ENCODE measurements around the gene NKAIN2. TPM values are rescaled to one million over a fixed set of nuclear protein-coding genes. Genes with fewer than 3 reads are reported as not detected.
"Not testable (repeated sequence)": the region's sequence is repeated elsewhere in the genome, so short reads cannot be mapped to it uniquely, and the experiment has no call there.

The NKAIN2 gene
- total RNA-seq, 1 experiment from 2014 or later = 0.06 TPM

- no peak for DNase-seq (ENCODE audit: low read depth)
Observed at GRCh38 chr6:124490122-124490521, 686.5 kb downstream of the NKAIN2 start.

- DNase-seq (ENCODE audit: low read depth) = no peak
Observed at GRCh38 chr6:124493259-124493658, 689.6 kb downstream of the NKAIN2 start.

DNA sequence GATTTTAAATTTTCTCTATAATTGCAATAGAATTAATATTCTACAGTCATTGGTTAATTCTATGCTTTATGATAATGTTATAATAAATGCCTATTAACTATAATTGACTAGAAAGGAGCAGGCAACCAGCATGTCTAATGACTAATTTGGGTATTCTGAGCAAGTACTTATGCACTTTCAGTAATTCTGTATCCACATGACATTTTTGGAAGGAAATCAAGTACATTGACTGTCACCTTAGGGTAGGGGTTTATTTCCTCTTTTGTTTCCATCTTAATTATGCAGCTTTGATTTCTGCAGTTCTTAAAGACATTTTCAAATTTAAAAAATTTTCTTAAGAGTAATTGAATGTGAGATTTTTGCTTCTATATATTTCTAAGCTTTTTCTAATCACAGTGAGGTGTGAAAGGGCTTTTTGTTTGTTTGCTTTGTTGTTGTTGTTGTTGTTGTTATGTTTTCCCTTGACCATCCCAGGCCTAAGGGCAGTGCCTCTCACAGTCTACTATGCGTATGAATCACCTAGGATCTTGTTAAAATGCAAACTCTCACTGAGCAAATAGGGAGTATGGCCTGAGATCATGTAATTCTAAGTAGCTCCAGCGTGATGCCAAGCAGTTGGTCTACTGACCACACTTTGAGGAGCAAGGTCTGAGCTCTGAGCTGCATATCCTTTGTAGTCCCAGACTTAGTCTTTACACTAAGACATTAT lies 691.4 kb downstream of the NKAIN2 start:
- DNase-seq (ENCODE audit: low read depth) = no peak

DNA sequence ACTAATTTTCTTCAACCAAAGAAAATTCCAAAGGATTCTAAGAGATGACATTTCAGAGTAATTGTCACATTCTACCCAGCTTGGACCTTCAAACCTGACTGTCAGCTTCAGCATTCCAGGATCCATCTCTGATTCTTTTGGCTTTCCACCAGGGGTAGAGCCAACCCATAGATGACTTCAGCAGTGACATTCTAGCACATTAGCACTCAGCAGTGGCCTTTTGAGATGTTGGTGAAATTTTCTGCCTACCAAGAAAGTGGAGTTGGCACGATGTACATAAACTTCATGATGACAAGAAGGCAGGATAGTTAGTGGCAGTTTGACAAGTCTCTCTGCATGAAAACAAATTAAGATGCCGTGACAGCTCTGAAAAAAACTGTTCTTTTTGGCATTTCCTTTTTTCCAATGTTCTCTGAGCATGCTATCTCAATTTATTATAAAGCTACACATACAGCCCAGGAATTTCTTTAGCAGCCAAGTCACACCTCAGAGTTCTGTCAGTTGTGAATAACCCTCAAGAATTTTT lies 692.1 kb downstream of the NKAIN2 start:
- no peak for DNase-seq (ENCODE audit: low read depth)

- no peak for DNase-seq (ENCODE audit: low read depth)
Observed at GRCh38 chr6:124496334-124496733, 692.7 kb downstream of the NKAIN2 start.

- DNase-seq (ENCODE audit: low read depth) = no peak
Observed at GRCh38 chr6:124512431-124512830, 708.8 kb downstream of the NKAIN2 start.

DNA sequence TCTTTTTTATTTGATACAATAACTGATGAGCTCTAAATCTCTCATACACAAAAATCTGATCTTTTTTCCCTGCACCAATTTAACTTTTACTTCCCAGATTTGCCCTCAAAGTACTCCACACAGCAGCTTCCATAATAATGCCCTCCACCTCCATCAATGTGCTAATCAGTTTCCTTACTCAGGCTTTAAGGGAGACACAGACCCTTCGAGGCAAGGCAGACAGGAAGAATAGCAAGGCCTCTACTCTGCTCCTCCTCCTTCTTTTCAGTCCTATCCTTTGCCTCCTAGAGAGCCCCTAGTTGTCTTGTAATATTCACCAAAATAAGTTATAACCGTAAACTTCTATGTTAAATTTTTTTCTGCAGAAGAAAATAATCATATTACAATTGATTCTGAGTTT lies 713.7 kb downstream of the NKAIN2 start:
- no peak for DNase-seq (ENCODE audit: low read depth)

GRCh38 chr6:124520514-124520913 lies 716.8 kb downstream of the NKAIN2 start:
- no peak for DNase-seq (ENCODE audit: low read depth)

DNA sequence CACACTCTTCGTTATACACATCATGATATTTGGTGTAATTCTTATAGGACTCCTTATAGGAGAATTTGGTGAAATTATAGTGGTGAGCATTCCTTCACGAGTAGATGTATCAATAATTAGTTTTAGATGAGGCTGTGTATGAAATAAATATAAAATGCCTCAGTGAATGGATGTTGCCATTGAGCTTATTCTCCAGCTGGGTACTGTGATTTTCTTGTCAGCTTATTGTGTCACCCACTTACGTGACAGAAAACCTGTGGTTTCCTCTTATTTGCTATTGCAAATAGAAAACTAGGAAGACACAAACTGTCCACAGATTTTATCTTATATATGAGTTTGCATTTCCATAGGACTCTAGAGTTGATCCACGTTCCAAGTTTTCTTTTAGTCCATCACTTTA lies 718.7 kb downstream of the NKAIN2 start:
- no peak for DNase-seq (ENCODE audit: low read depth)

DNA sequence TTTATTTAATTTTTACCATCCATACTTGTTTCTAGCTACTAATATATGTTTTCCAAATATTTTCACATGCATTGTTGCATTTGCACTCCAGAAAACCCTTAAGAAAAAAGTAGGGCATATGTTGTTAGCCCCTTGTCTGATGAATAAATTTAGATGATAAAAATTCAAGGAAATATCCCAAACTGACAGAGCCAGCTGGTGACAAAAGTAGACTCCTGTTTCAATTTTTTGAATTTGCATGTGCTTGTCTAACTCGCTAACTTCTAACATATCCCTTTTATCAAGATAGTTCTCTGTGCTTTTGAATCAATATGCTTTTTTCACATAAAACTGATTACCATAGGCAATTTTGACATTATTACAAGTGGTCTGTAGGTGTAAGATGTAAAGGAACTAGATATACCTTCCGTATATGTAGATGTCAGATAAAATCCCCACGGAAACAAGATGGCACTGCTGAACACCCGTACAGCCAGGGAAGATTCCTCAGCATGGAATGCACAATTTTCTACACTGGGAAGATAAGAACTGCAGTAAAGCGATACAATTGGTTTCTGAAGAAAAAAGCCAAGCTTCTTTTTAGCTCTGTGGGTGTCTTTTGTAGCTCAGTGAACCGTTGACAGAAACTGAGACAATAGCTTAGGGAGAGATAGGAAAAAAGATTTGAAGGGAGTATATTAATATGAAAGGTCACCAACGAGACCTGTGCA lies 721.0 kb downstream of the NKAIN2 start:
- DNase-seq (ENCODE audit: low read depth) = no peak

- peak; percentile 12 for DNase-seq (ENCODE audit: low read depth)
Observed at GRCh38 chr6:124530926-124531325, 727.3 kb downstream of the NKAIN2 start.

- no peak for DNase-seq (ENCODE audit: low read depth)
Observed at GRCh38 chr6:124535299-124535698, 731.6 kb downstream of the NKAIN2 start.

- no peak for DNase-seq (ENCODE audit: low read depth)
Observed at GRCh38 chr6:124535746-124536145, 732.1 kb downstream of the NKAIN2 start.

- no peak for DNase-seq (ENCODE audit: low read depth)
Observed at GRCh38 chr6:124536157-124536841, 732.6 kb downstream of the NKAIN2 start.

GRCh38 chr6:124536842-124537191 lies 733.2 kb downstream of the NKAIN2 start:
- DNase-seq (ENCODE audit: low read depth) = peak; percentile 18

DNA sequence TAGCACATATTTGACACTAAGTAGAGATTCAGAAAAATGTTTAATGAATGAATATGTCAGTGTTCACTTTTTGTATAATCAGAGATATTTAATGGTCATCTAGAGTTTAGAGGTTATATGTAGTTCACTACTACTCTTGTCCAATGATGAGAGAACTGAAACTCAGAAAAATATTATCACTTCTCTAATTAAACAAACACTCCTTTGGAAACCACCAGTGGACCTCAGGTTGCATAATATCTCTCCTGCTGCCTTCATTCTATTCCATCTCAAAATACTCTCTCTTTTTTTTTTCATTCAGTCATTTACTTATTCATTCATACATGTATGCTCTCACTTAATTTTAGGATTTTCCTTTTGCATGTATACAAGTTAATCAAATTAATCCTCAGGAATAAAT lies 735.4 kb downstream of the NKAIN2 start:
- no peak for DNase-seq (ENCODE audit: low read depth)

DNA sequence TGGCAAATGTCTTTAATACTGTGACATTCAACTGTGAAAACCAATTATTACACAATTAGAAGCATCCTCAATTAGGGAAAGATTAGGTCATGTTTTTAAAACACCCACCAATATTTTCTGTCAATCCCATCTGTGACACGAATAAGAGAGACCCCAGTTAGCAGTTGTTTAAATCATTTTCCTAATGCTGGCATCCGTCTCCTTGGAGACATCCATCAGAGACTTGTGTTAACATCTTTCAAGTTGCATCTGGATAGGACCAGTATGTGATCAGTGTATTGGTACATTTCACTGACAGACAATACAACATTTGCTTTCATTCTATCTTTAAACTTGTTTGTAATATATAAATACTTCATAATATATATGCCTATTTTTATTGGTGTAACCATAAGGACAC lies 737.9 kb downstream of the NKAIN2 start:
- DNase-seq (ENCODE audit: low read depth) = no peak

DNA sequence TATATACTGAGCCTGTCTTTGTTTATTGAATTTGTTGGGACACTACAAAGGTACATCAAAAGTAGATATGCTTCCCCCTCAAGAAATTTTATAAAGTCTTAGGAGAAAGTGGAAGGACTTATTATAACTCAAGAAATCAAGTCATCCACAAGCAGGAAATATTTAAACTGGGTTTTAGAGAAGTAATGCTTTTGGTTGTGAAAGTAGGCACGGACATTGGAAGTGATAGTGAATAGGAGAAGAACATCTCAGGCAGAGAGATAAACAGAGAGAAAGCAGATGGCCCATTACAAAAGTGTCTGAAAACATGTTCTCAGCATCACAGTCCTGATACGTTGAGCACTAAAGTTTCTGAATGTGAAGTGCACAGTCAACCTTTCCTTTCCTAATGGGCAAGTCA lies 742.9 kb downstream of the NKAIN2 start:
- no peak for DNase-seq (ENCODE audit: low read depth)

DNA sequence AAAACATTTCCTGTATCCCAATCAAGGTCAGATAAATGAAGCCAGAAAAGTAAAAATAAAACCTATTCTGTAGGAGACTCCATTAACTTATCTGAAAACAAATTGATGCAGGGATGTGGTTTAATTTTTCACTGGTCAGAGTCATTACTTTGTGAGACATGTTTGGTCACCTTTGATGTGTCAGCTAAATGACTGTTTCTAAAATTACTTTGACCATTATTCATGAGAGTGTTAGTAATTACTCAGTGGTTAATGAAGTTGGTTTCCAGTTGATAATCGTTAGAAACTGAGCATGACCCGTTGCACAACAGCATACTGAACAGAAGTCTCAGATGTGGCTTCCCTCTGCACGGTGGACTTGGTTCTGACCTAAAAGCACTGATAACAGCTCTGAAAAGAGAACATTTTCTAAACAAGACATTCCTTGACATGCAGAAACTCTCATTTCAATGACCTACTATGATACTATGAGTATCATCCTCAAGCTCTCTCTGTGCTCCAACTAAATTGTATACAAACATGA lies 748.1 kb downstream of the NKAIN2 start:
- DNase-seq (ENCODE audit: low read depth) = no peak

GRCh38 chr6:124557873-124558272 lies 754.2 kb downstream of the NKAIN2 start:
- DNase-seq (ENCODE audit: low read depth) = no peak

GRCh38 chr6:124560078-124560477 lies 756.4 kb downstream of the NKAIN2 start:
- DNase-seq (ENCODE audit: low read depth) = not testable (repeated sequence)

GRCh38 chr6:124560873-124561567 lies 757.4 kb downstream of the NKAIN2 start:
- DNase-seq (ENCODE audit: low read depth) = no peak

Measured in LHCN-M2 (cell line).